ENCODE data around the gene SCN8A. TPM values are rescaled to one million over a fixed set of nuclear protein-coding genes. Genes with fewer than 3 reads are reported as not detected.

SCN8A gene
- total RNA-seq, 3 donors from 2014 or later (not counting 1 experiment from before 2014, with no cell fraction given), result 0.42 to 0.66 (median 0.65) TPM

- DNase-seq (no peak), ATAC-seq (no peak)
- H3K27me3 Mint-ChIP-seq (ENCODE audit: low read depth in 2 of 2), result peaks cover 0 to 3% of the 10 kb centered on the region in 2 donors
- no peak overlapping the region for H3K27ac ChIP-seq (ENCODE audit: low read length)
- no peaks in the 10 kb centered on the region for H3K36me3 Mint-ChIP-seq
- H3K27me3 ChIP-seq (ENCODE audit: control insufficient read depth, insufficient read depth, low read length), result no peaks in the 10 kb centered on the region
- no peak for TF ChIP-seq CTCF (IDR thresholded peaks at IDR 0.05)
- no peaks in the 10 kb centered on the region for H3K4me1 ChIP-seq (ENCODE audit: control insufficient read depth, insufficient read depth, low read length)
- H3K4me1 Mint-ChIP-seq, result no peaks in the 10 kb centered on the region
- H3K9me3 Mint-ChIP-seq, result no peaks in the 10 kb centered on the region
- intact Hi-C loops (cut with micrococcal nuclease), result no loop called here
- H3K9me3 ChIP-seq (ENCODE audit: control insufficient read depth, insufficient read depth, low read length), result no peaks in the 10 kb centered on the region
- 42% methylated on average over 2 of the region's 3 CpGs for WGBS (ENCODE audit: insufficient coverage)
- no peak overlapping the region for H3K27ac Mint-ChIP-seq
- H3K36me3 ChIP-seq (ENCODE audit: control insufficient read depth, insufficient read depth, low read length), result no peaks in the 10 kb centered on the region
- no peak overlapping the region for H3K4me3 Mint-ChIP-seq
- no peak overlapping the region for H3K4me3 ChIP-seq (ENCODE audit: low read length)
These were observed 193.7 kb downstream of the SCN8A start for GRCh38 chr12:51784688-51785087.

- TF ChIP-seq CTCF (IDR thresholded peaks at IDR 0.05), result no peak
- Histone ChIP-seq H3K27ac (ENCODE audit: low read length) (no peak overlapping the region), H3K9me3 (ENCODE audit: control insufficient read depth, insufficient read depth, low read length) (no peaks in the 10 kb centered on the region), H3K4me1 (ENCODE audit: control insufficient read depth, insufficient read depth, low read length) (no peaks in the 10 kb centered on the region), H3K4me3 (ENCODE audit: low read length) (no peak overlapping the region), H3K27me3 (ENCODE audit: control insufficient read depth, insufficient read depth, low read length) (no peaks in the 10 kb centered on the region), H3K36me3 (ENCODE audit: control insufficient read depth, insufficient read depth, low read length) (no peaks in the 10 kb centered on the region)
- peaks cover 0 to 3% of the 10 kb centered on the region in 2 donors for H3K27me3 Mint-ChIP-seq (ENCODE audit: low read depth in 2 of 2)
- H3K4me3 Mint-ChIP-seq, result no peak overlapping the region
- intact Hi-C loops (cut with micrococcal nuclease), result no loop called here
- no peak overlapping the region for H3K27ac Mint-ChIP-seq
- H3K4me1 Mint-ChIP-seq, result no peaks in the 10 kb centered on the region
- DNase-seq (no peak), ATAC-seq (no peak)
- H3K9me3 Mint-ChIP-seq, result no peaks in the 10 kb centered on the region
- WGBS (ENCODE audit: insufficient coverage), result 100% methylated on average over 1 of the region's 2 CpGs
- no peaks in the 10 kb centered on the region for H3K36me3 Mint-ChIP-seq
These were observed 194.9 kb downstream of the SCN8A start for GRCh38 chr12:51785906-51786305.

- Histone ChIP-seq H3K4me3 (ENCODE audit: low read length) (no peak overlapping the region), H3K9me3 (ENCODE audit: control insufficient read depth, insufficient read depth, low read length) (no peaks in the 10 kb centered on the region), H3K27me3 (ENCODE audit: control insufficient read depth, insufficient read depth, low read length) (no peaks in the 10 kb centered on the region), H3K4me1 (ENCODE audit: control insufficient read depth, insufficient read depth, low read length) (no peaks in the 10 kb centered on the region), H3K27ac (ENCODE audit: low read length) (no peak overlapping the region), H3K36me3 (ENCODE audit: control insufficient read depth, insufficient read depth, low read length) (no peaks in the 10 kb centered on the region)
- TF ChIP-seq CTCF (IDR thresholded peaks at IDR 0.05), result no peak
- no peak overlapping the region for H3K27ac Mint-ChIP-seq
- no peak for DNase-seq
- WGBS (ENCODE audit: insufficient coverage), result 85% methylated on average over 6 of the region's 6 CpGs
- no peaks in the 10 kb centered on the region for H3K4me1 Mint-ChIP-seq
- no peaks in the 10 kb centered on the region for H3K9me3 Mint-ChIP-seq
- H3K36me3 Mint-ChIP-seq, result no peaks in the 10 kb centered on the region
- intact Hi-C loops (cut with micrococcal nuclease), result no loop called here
- no peaks in the 10 kb centered on the region for H3K27me3 Mint-ChIP-seq (ENCODE audit: low read depth in 2 of 2)
- ATAC-seq, result no peak
- H3K4me3 Mint-ChIP-seq, result no peak overlapping the region
These were observed 197.8 kb downstream of the SCN8A start for GRCh38 chr12:51788876-51789275.

GRCh38 chr12:51792417-51792816 is 201.4 kb downstream of the SCN8A start:
- DNase-seq (no peak), ATAC-seq (no peak)
- Mint-ChIP-seq H3K4me1 (no peaks in the 10 kb centered on the region), H3K27me3 (ENCODE audit: low read depth in 2 of 2) (no peaks in the 10 kb centered on the region), H3K27ac (no peak overlapping the region), H3K36me3 (no peaks in the 10 kb centered on the region), H3K9me3 (no peaks in the 10 kb centered on the region), H3K4me3 (no peak overlapping the region)
- no peak overlapping the region for H3K27ac ChIP-seq (ENCODE audit: low read length)
- no peaks in the 10 kb centered on the region for H3K27me3 ChIP-seq (ENCODE audit: control insufficient read depth, insufficient read depth, low read length)
- no peak for TF ChIP-seq CTCF (IDR thresholded peaks at IDR 0.05)
- H3K9me3 ChIP-seq (ENCODE audit: control insufficient read depth, insufficient read depth, low read length), result no peaks in the 10 kb centered on the region
- H3K4me1 ChIP-seq (ENCODE audit: control insufficient read depth, insufficient read depth, low read length), result no peaks in the 10 kb centered on the region
- 97% methylated on average over 5 of the region's 5 CpGs for WGBS (ENCODE audit: insufficient coverage)
- intact Hi-C loops (cut with micrococcal nuclease), result no loop called here
- no peaks in the 10 kb centered on the region for H3K36me3 ChIP-seq (ENCODE audit: control insufficient read depth, insufficient read depth, low read length)
- H3K4me3 ChIP-seq (ENCODE audit: low read length), result no peak overlapping the region
